A549 (cell line): ENCODE measurements around the gene NPLOC4.

ENCODE experiments used
- CHD2 ChIP-seq: fragments of 150-350 bp; IDR thresholded peaks from 2 replicates; pipeline ENCODE4 v1.6.1; 2014; ENCODE audit warnings: low read length; ENCODE audit not compliant: partially characterized antibody
- RAD21 ChIP-seq, 2 experiments: fragments of >200 bp in 1 of 2; sonication (Bioruptor Twin) in 1 of 2; formaldehyde crosslinking in 1 of 2; IDR thresholded peaks in 1 of 2; conservative IDR thresholded peaks in 1 of 2; 2 replicates in 1 of 2; 3 replicates in 1 of 2; pipeline ENCODE4 v1.6.1; 2012 to 2018; ENCODE audit warnings: inconsistent platforms in 1 of 2
- SREBF2 ChIP-seq: fragments of 450-650 bp; IDR thresholded peaks from 2 replicates; pipeline ENCODE4 v1.6.1; 2014; ENCODE audit warnings: mild to moderate bottlenecking, moderate library complexity
- TF ChIP-seq, protein P1 (sequence below): IDR thresholded peaks from 2 replicates; pipeline ENCODE4 v1.6.1; 2012
- TF ChIP-seq, protein P2 (sequence below): fragments of >200 bp; sonication (Bioruptor Twin); formaldehyde crosslinking; IDR thresholded peaks from 3 replicates; pipeline ENCODE4 v1.5.1; 2016

- TF ChIP-seq, protein P1, sequence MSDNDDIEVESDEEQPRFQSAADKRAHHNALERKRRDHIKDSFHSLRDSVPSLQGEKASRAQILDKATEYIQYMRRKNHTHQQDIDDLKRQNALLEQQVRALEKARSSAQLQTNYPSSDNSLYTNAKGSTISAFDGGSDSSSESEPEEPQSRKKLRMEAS = peak; percentile 78
- TF ChIP-seq, protein P2, sequence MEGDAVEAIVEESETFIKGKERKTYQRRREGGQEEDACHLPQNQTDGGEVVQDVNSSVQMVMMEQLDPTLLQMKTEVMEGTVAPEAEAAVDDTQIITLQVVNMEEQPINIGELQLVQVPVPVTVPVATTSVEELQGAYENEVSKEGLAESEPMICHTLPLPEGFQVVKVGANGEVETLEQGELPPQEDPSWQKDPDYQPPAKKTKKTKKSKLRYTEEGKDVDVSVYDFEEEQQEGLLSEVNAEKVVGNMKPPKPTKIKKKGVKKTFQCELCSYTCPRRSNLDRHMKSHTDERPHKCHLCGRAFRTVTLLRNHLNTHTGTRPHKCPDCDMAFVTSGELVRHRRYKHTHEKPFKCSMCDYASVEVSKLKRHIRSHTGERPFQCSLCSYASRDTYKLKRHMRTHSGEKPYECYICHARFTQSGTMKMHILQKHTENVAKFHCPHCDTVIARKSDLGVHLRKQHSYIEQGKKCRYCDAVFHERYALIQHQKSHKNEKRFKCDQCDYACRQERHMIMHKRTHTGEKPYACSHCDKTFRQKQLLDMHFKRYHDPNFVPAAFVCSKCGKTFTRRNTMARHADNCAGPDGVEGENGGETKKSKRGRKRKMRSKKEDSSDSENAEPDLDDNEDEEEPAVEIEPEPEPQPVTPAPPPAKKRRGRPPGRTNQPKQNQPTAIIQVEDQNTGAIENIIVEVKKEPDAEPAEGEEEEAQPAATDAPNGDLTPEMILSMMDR = no peak
- peak; percentile 32 to 44 for TF ChIP-seq RAD21 (conservative IDR thresholded peaks at IDR 0.05 in 1 of 2, IDR thresholded peaks at IDR 0.05 in 1 of 2)
- TF ChIP-seq CHD2 = no peak
- no peak for TF ChIP-seq SREBF2
Observed at GRCh38 chr17:81566461-81567126, 70.3 kb downstream of the NPLOC4 start.
